DMS53 treated with DMSO at 0.1 percent for 48 hours (cell line): ENCODE data around the gene PKMYT1.

ENCODE experiments used
- DNase-seq: peaks from one replicate; lab custom pipeline; 2025; ENCODE audit not compliant: unreplicated experiment; lab: John Stamatoyannopoulos, UW

PKMYT1 gene

DNA sequence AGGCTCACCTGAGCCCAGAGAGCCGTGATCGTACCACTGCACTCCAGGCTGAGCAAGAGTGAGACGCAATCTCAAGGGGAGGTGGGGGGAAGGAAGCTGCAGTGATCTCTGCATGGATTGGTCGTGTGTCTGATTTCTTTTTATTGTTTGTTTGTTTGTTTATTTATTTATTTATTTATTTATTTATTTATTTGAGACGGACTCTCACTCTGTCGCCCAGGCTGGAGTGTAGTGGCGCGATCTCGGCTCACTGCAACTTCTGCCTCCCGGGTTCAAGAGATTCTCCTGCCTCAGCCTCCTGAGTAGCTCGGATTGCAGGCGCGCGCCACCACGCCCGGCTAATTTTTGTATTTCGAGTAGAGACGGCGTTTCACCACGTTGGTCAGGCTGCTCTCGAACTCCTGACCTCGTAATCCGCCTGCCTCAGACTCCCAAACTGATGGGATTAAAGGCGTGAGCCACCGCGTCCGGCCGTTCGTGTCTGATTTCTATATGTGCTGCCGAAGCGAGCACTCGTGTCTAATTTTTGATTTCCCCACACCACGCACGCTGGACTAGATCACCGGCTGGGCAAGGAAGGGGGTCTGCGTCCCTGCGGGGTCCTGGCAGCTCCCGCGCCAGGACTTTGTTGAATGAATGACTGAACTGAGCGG lies 39.5 kb upstream of the PKMYT1 start:
- DNase-seq: no peak

DNA sequence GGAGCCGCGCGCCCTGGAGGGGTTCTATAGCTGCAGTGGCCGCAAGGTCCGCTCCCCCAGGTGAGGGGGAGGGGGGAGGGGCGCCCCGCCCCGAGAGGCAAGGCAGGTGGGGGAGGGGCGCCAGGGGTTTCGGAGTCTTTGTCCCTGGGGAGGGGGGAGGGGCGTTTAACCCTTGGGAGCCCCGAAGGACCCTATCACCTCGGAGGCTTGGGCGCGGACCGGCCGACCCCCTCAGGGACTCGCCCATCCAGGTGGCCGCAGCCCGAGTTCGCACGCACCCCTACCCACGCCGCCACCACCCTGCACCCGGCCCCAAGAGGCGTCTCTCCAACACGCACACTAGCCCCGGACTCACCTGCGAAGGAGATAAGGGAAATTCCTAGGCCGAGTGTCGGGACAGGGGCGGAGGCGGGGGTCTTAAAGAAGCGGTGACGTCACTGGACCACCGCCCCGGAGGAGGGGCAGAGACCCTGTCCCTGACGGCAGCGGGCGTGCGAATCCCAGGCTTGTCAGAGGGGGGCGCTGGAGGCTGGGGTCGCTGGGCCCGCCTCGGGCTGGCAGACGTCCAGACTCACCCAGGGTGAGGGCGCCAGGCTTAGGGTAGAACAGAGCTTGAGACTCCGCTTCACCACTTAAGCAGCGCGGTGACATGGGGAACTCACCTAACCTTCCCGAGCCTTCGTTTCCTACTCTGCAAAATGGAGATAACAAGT lies 37.7 kb upstream of the PKMYT1 start, which contains the start of gene CLDN6:
Gene CLDN6 (minus strand): TSS at position 390 of the 713 bp plus-strand sequence. CDS start 2,162 bp downstream, outside the sequence.
- DNase-seq: no peak

DNA sequence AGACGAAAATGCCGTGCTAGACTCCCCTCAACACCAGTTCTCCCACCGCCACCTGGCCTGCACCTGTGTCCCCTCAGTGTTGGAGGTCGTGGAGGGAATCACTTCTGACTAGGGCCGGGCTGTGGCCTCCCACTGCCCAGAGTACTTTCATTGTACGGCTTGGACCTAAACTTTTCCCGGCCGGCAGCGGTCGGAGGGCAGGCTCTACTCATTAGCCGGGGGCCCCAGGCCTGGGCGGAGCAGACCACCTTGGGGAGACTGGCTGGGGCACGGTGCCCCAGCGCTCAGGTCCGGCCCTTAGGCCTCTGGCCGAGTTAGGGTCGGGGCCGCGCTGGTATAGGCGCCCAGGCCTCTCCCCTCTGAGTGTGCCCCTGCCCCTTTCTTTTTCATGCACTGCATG lies 37.1 kb upstream of the PKMYT1 start:
- DNase-seq: no peak

DNA sequence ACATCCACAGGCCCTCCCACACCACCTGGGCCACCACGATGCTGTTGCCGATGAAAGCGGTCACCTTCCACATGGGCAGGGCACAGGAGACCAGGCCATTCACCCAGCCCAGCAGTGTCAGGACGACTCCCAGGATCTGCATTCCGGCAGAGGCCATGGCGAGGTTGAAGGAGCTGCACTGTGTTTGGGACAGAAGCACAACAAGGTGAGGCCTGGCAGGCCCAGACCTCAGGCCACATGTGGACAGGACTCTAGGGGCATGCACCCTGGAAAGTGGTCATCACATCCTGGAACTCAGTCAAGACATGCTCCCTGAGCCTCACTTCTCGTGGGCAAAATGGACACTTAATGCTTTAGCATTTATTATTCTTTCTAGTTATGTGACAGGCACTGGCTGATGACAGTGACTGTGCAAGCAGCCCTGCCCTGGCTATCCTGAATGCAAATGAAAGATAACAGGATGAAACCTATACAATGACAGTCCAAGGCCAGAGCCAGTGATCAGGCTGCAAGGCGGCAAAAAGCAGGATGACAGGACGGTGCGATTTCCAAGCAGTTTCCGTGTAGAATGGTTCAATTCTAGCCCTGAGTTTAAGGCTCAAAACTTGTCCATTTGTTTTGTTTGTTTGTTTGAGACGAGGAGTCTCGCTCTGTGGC lies 35.7 kb upstream of the PKMYT1 start:
- no peak for DNase-seq

DNA sequence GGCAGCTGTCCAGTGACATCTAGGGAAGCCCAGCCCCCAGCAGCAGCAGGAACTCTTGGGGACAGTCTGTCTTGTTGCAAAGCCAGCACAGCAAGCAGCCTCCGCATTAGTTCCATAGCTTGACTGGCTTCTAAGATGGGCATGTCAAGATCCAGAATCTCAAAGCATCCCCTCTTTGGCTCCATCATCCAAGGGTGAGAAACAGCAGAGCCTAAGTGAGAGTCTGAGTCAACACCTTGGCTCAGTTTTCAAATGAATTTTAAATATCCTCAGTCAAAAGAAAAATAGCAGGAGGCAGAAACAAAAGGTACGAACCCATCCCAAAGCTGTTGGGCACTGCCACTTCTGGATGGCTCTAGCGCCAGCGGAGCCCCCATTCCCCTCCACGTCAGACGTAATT lies 34.7 kb upstream of the PKMYT1 start:
- no peak for DNase-seq

DNA sequence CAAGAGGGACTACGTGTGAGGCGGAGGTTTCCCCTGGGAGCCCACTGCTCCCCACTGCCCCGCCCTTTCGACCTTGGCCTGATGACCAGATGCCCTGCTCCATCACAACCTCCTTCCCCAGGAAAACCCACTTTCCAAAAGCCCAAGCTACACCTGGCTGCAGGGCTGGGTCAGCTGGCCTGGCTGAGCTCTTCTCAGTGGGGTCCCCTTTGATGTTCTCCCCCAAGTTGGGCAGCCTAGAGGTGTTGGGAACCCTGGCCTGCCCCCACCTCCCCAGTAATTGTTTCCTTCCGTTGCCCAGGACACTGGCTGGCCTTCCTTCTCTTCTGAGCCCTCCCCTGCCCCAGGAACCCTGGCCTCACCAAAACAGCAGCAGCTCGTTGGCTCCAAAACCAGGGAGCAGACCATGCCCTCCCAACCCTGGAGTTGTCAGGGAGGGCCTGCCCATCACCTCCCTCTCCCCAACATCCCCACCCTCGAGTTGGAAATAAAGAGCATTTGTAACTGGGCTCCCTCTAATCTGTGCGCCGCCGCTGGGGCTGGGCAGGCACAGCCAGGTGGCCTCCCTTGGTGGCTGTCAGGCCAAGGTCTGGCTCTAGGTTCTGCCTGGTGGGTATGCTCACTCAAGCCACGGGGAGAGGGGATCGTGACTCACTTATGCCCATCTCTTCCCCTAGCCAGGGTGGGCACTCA lies 33.9 kb upstream of the PKMYT1 start:
- DNase-seq: no peak

DNA sequence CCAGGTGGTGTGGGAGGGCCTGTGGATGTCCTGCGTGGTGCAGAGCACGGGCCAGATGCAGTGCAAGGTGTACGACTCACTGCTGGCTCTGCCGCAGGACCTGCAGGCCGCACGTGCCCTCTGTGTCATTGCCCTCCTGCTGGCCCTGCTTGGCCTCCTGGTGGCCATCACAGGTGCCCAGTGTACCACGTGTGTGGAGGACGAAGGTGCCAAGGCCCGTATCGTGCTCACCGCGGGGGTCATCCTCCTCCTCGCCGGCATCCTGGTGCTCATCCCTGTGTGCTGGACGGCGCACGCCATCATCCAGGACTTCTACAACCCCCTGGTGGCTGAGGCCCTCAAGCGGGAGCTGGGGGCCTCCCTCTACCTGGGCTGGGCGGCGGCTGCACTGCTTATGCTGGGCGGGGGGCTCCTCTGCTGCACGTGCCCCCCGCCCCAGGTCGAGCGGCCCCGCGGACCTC lies 33.3 kb upstream of the PKMYT1 start:
- DNase-seq: no peak

DNA sequence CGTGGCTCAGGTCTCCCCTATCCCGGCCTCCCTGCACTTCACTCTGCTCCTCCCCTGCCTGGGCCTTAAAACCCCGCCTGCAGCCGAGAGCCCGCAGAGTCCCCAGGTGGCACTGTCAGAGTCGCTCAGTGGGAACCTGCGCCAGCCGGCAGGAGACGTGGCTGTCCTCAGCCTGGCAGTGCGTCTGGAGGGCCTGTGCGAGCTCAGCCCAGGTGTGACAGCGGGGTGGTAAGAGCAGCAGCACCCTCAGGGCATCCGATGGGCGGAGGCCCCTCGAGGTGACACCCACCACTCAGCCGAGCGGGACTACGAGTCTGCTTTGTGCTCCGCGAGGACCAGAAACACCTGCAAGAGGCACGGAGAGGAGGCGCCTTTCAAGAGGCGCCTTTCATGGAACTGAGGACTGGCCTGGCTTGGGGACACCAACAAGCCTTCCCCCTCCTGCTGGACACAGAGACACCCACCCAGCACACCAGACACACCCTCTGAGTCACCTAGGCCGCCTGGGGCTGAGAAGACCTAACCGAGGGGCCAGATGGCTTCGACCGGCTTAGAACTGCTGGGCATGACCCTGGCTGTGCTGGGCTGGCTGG lies 32.7 kb upstream of the PKMYT1 start, which contains the start of gene CLDN9:
Gene CLDN9 (plus strand): TSS at position 96 of the 593 bp plus-strand sequence. CDS start 440 bp downstream, at position 536.
- DNase-seq: peak; percentile 29

DNA sequence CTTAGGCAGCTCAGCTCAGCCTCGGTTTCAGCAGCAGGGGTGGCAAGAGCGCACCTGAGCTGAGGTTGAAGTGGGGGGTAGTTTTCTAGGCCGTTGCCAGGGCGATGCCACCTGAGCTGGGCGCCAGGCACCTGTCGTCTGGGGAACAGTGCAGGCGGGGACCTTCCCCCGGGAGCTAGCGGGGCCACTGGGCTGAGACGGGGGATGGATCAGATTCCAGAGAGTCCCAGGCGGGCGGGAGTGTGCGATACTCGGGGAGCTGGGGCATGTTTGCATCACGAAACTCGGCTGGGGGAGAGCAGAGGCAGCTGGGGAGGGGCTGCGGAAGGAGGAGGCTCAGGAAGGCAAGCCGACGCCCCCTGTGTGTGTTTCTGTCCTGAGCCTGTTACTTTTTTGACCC lies 32.0 kb upstream of the PKMYT1 start:
- no peak for DNase-seq

DNA sequence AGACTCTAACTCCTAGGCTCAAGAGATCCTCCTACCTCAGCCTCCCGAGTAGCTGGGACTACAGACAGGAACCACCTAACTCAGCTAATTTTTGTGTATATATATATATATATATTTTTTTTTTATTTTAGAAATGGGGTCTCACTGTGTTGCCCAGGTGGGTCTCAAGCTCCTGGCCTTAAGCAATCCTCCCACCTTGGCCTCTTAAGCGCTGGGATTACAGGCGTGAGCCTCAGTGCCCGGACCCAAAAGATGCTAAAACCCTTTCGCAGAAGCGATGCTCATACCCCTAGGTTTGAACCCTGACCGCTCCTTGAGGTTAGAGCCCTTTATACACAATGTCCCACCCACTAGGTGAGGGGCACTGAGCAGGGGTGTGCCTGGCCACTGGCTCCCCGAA lies 30.3 kb upstream of the PKMYT1 start:
- no peak for DNase-seq

DNA sequence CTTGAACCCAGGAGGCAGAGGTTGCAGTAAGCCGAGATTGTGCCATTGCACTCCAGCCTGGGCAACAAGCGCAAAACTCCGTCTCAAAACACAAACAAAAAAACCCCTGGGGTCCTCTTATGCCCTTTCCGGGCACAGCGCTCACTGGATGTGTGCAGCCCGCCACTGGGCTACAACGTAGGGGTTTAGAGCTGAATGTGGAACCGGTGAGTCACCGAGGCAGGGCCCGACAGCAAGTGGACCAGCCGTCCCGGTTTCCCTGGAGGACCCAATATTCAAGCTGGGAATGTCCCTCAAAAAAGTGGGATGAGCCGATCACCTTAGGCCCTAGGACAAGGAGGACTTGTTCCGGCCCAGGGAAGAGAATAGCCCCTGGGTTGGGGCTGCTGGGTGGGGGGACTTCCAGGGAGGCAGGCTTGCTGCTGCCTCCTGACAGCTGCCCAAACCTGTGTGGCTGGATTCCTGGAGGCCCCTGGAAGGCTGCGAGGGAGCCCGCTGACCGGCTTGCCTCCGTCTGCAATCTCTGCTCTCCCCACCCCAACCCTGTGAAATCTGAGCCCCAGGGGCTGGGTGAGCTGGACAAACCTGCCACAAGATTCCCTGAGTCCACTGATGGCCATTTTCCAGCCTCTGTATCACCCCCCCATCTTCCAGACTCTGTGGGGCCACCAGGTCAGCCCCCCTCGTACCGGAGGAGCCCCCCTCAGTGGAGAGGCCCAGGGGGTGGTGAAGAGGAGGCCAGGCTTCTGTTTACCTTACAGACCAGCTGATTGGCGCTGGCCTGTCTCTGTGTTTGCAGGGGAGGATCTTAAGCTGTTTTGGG lies 29.5 kb upstream of the PKMYT1 start:
- peak; percentile 31 for DNase-seq

DNA sequence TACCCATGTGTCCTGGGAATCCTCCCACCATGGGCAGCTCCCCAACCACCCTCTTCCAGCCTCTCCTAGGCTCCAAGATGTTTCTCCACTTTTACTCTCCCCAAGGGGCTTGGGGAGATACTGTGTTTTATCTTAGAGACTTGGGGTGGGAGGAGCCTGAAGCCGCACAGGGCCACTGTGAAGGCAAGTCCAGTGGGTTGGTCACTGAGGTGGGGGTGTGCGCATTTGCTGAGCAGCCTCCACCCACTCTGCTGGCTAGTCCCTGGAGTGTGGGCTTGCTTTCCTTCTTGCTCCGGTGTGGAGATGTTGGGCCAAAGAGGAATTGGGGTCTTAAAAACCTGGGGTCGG lies 28.4 kb upstream of the PKMYT1 start:
- no peak for DNase-seq

DNA sequence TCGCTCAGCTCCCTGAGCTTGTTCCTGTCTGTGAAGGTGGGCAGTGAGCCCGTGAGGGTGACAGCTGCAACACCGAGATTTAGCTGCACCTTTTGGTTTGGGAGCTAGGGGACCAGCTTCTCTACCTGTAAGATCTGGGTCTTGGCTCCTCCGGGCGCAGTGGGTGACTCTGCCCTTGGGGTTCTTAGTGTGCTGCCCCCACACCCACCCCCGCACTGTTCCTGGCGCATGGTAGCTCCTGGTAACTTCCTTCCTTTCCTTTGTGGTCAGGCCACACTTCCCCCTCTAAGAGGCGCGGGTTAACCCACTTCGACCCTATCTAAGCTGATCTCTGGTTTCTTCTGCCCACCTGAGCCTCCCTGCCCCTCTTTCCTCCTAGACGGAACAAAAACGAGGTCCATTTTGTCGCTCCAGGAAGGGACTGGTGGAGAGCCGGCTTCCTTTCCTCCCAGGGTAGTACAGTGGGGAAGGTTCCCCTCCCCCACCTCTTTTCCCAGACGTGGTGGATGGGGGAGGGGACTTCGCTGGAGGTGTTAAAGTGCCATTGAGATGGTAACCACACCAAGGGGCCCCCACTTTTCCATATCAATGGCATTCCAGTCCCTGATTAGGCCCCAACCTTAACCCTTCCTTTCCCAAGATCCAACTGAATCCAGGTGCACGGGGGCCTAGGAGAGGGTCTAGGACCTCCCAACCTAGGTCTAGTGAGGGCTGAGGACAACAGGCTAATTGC lies 27.9 kb upstream of the PKMYT1 start:
- no peak for DNase-seq

DNA sequence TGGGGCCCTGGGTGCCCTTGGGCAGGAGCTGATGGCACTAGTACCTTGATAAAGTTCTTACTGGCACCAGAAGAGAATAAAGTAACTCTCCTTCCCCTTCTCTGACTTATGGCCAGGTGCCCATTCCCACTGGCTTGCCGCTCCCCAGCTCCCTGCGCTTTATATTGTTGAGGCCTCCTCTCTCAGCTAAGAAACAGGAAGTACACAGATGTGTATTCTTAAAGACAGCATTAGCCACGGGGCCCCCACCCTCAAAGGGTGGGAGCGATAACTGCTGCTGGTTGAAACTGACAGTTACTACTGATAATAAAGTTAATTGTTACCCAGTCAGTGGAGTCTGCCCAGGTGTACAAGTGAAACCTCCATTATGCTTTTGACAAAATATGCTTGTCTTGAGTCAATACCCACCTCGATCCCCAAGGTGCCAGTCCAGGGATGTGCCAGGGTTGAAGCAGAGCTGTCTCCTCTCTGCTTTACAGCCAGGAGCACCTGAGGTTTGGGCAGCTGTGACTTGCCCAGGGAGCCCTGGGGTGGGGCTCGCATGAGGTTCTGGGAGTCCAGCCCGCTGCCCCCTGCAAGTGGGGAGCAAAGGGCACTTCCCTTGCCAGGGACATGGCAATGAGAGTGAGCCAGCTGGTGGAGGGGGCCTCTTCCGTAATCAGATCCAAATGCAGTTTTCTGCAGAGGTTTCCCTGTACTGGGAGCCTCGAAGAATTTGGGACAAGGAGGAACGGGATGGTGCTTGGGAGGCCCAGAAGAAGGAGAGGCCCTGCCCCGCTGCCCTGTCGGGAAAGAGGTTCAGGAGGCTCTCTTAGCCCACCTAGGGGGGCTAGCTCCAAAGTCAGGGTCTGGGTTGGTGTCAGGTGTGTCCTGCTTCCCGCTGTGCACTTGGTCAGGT lies 27.1 kb upstream of the PKMYT1 start:
- DNase-seq: no peak

DNA sequence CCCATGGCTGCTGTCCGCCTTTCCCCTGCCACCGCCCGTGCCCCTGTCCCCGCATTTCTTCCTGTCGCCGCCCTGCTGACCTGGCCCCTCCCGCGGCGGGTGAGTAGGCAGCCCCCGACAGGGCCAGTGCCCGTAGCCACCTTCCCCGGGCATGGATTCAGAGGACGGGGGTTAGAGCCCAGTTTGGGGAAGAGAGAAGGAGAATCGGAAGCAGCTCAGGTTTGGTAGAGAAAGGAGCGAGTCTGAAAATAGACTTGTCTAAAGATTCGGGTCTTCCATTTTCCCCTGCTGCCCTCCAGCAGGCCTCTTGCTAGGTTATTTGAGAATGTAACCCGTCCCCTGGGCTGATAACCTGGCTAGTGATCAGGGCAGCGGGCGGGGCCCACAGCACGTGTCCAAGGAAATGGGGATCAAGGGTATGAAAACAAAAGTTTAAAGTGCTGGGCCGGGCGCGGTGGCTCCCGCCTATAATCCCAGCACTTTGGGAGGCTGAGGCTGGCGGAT lies 24.6 kb upstream of the PKMYT1 start:
- DNase-seq: peak; percentile 16

DNA sequence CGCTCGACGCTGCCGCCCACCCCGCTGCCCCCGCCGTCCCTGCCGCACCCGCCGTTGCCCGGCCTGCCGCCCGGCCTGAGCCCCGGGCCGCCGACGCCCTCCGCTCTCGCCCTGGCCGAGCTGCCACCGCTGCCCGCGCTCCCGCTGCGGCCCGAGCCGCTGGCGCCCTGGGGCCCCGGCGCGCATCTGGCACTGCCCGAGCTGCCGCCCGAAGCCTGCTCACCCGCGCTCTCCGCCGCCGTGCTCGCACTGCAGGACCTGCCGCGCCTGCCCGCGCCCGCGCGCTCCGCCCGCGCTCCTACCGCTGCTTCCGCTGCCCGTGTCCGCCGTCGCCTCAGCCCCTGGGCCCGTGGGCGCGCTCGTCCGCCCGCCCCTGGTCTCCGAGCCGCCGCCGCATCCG lies 24.1 kb upstream of the PKMYT1 start:
- DNase-seq: no peak

DNA sequence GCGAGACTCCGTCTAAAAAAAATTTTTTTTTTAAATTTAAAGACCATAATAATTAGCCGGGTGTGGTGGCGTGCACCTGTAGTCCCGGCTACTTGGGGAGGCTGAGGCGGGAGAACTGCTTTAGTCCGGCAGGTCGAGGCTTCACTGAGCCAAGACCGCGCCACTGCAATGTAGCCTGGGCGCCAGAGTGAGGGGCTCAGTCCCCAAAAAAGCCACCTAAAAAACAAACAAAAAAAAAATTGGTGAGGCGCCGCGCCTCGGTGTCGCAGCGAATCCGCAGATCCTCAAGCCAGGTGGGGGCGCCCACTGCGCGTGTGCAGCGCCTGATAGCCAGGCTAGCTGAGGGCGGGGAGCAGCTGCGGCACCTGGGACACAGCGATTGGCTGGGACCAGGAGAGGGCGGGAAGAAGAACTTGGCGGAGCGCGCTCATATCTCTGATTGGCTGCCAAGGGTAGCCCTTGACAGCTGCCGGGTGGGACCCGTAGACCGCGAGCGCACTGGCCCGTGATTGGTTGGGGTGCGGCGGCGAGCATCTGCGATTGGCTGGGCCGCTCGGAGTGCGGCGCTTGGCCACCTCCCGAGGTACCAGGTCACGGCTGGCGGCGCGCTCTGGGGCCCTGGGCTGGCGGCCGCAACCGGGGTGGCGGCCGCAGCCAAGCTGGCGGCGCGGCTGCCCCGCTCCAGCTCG lies 23.5 kb upstream of the PKMYT1 start:
- DNase-seq: peak; percentile 94

DNA sequence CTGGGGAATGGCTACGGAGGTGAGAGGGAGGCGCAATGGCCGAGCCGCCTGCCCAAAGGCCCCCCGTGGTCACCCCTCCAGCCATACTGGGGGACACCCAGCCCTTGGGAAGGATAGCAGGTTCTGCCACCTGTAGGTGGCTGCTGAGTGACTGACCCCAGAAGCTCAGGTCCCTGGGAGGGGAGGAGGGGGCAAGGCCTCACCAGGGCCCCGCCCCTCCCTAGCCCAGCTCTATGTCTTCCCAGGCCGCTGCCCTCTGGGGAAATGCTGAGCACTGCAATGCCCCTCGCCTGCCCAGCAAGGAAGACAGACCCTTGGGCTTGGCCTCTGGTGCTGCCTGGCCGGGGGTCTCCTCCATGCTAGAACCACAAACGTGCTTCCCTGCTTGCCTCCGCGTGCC lies 21.1 kb upstream of the PKMYT1 start:
- no peak for DNase-seq
